BLaER1 (cell line): ENCODE results near the gene NFATC4.

Source experiments
- H3K27ac ChIP-seq: shearing (Covaris generic); formaldehyde crosslinking; 2 replicates; pipeline ENCODE4 v1.8.1; 2022
- H3K27me3 ChIP-seq: shearing (Covaris generic); formaldehyde crosslinking; 2 replicates; pipeline ENCODE4 v1.8.1; 2022
- H3K36me3 ChIP-seq: shearing (Covaris generic); formaldehyde crosslinking; 2 replicates; pipeline ENCODE4 v1.8.1; 2022
- H3K4me1 ChIP-seq: shearing (Covaris generic); formaldehyde crosslinking; 2 replicates; pipeline ENCODE4 v1.8.1; 2022
- H3K4me2 ChIP-seq: shearing (Covaris generic); formaldehyde crosslinking; 2 replicates; pipeline ENCODE4 v1.8.1; 2022
- H3K4me3 ChIP-seq: shearing (Covaris generic); formaldehyde crosslinking; 2 replicates; pipeline ENCODE4 v1.8.1; 2022
- H3K9ac ChIP-seq: shearing (Covaris generic); formaldehyde crosslinking; 2 replicates; pipeline ENCODE4 v1.8.1; 2022
- H3K9me3 ChIP-seq: shearing (Covaris generic); formaldehyde crosslinking; 2 replicates; pipeline ENCODE4 v1.8.1; 2022
- H4K20me1 ChIP-seq: shearing (Covaris generic); formaldehyde crosslinking; 2 replicates; pipeline ENCODE4 v1.8.1; 2022
- Cebpa-rat ChIP-seq: shearing (Covaris generic); IDR thresholded peaks from 2 replicates; pipeline ENCODE4 v1.8.1; 2022

Gene NFATC4

GRCh38 chr14:24425704-24426103 is 57.7 kb downstream of the NFATC4 start:
- Histone ChIP-seq H3K4me3 (no peak overlapping the region), H3K4me2 (peak overlapping the region; percentile 58), H3K27me3 (0 out of 2 replicates have a peak, but pooled peaks cover 5% of the 10 kb centered on the region), H3K36me3 (no peaks in the 10 kb centered on the region), H3K4me1 (peaks cover 78% of the 10 kb centered on the region), H3K9me3 (no peaks in the 10 kb centered on the region), H3K9ac (no peak overlapping the region), H3K27ac (no peak overlapping the region), H4K20me1 (peaks cover 3% of the 10 kb centered on the region; the same call in 1 of the 2 replicates)
- no peak for TF ChIP-seq Cebpa-rat

- Histone ChIP-seq H3K4me3 (no peak overlapping the region), H3K4me2 (peak overlapping the region; percentile 99), H3K36me3 (no peaks in the 10 kb centered on the region), H3K4me1 (peaks cover 81% of the 10 kb centered on the region), H3K27me3 (0 out of 2 replicates have a peak, but pooled peaks cover 5% of the 10 kb centered on the region), H3K27ac (no peak overlapping the region), H4K20me1 (peaks cover 10% of the 10 kb centered on the region; the same call in 1 of the 2 replicates), H3K9me3 (no peaks in the 10 kb centered on the region), H3K9ac (no peak overlapping the region)
- TF ChIP-seq Cebpa-rat: no peak
These were observed 58.3 kb downstream of the NFATC4 start for GRCh38 chr14:24426150-24426911.

- H3K27me3 ChIP-seq: 0 out of 2 replicates have a peak, but pooled peaks cover 5% of the 10 kb centered on the region
- H3K36me3 ChIP-seq: peaks cover 2% of the 10 kb centered on the region
- no peak overlapping the region for H3K4me3 ChIP-seq
- H3K27ac ChIP-seq: no peak overlapping the region
- H3K4me1 ChIP-seq: peaks cover 81% of the 10 kb centered on the region
- H4K20me1 ChIP-seq: peaks cover 14% of the 10 kb centered on the region
- no peak for TF ChIP-seq Cebpa-rat
- no peaks in the 10 kb centered on the region for H3K9me3 ChIP-seq
- no peak overlapping the region for H3K9ac ChIP-seq
- peak overlapping the region; percentile 99 for H3K4me2 ChIP-seq
These were observed 59.0 kb downstream of the NFATC4 start for GRCh38 chr14:24426912-24427536.

- no peak for TF ChIP-seq Cebpa-rat
- peaks cover 10% of the 10 kb centered on the region for H3K36me3 ChIP-seq
- H3K4me2 ChIP-seq: peak overlapping the region; percentile 99
- no peak overlapping the region for H3K9ac ChIP-seq
- H3K27me3 ChIP-seq: 0 out of 2 replicates have a peak, but pooled peaks cover 5% of the 10 kb centered on the region
- peak overlapping the region; percentile 98 for H3K27ac ChIP-seq
- no peaks in the 10 kb centered on the region for H3K9me3 ChIP-seq
- H3K4me3 ChIP-seq: peak overlapping the region; percentile 27; the same call in 1 of the 2 replicates
- peaks cover 21% of the 10 kb centered on the region for H4K20me1 ChIP-seq
- H3K4me1 ChIP-seq: peaks cover 81% of the 10 kb centered on the region
These were observed 59.8 kb downstream of the NFATC4 start for GRCh38 chr14:24427537-24428508.

DNA sequence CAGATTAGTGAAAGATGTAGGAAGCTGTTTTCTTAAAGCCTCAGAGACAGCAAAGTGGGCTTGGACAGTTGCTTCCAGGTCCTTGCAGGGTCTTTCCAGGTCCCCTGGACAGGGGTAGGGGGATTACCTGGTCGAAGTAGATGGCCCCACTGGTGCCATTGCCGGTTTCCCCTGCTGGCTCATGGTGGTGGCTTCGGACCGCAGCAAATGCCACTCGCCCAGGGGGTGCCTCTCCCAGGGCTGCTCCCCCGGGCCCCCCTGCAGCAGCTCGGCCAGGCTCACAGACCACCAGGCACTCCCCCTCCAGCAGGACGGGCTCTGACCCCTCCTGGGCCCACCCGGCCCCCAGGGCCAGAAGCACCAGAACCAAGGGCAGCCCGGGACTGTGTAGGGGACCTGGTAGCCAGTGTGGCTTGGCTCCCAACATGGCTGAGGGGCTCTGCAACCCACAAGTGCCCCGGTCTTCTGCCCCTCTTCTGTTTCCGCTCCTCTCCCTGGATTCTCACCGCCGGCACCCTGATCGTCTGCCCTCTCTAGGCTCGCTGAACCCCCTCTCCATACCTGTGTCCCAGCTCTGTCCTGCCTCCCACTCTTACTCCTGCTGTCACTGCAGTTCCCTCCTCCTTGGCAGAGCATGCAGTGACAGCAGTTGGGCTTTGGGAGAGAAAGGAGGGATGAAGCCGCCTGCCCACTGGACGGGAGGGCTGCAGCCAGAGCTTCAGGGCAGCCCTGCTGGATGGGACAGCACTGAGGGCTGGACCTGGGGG is 60.8 kb downstream of the NFATC4 start:
- peak overlapping the region; percentile 97 for H3K9ac ChIP-seq
- H3K27ac ChIP-seq: peak overlapping the region; percentile 98

More for the DNA sequence above, 60.8 kb downstream of the NFATC4 start:
- peaks cover 21% of the 10 kb centered on the region for H4K20me1 ChIP-seq
- peak overlapping the region; percentile 99 for H3K4me2 ChIP-seq
- H3K4me3 ChIP-seq: peak overlapping the region; percentile 87
- H3K36me3 ChIP-seq: peaks cover 18% of the 10 kb centered on the region
- no peak for TF ChIP-seq Cebpa-rat
- no peaks in the 10 kb centered on the region for H3K27me3 ChIP-seq
- H3K9me3 ChIP-seq: no peaks in the 10 kb centered on the region
- H3K4me1 ChIP-seq: peaks cover 81% of the 10 kb centered on the region
